Kidney (tissue), 14 donors: ENCODE results near the gene LST1. TPM values are rescaled to one million over a fixed set of nuclear protein-coding genes. Genes with fewer than 3 reads are reported as not detected.
A peak's percentile ranks its signal among the peaks of the same experiment; 100 is the strongest.

Experiments used
- DNase-seq, 5 donors: peaks; one replicate each; pipeline ENCODE4 v3.0.0-alpha.2; 2013 to 2020
- FAIRE-seq: peaks from 2 replicates; lab custom pipeline; 2012; peaks lifted over from hg19 to GRCh38; lab: Jason Lieb, UNC
- H3K27ac ChIP-seq, 2 donors: one replicate each; pipeline ENCODE4 v1.7.0; 2013; ENCODE audit warnings: low read depth in 2 of 2, low read length in 2 of 2, inconsistent platforms in 1 of 2
- H3K27me3 ChIP-seq: one replicate; pipeline ENCODE4 v1.7.1; 2013; ENCODE audit warnings: low read length, inconsistent platforms; ENCODE audit not compliant: control insufficient read depth, insufficient read depth
- H3K36me3 ChIP-seq, 3 donors: one replicate each; pipeline versions ENCODE4 v1.7.0 to v1.7.1; 2013; ENCODE audit warnings: low read length in 3 of 3, control low read depth in 1 of 3, inconsistent platforms in 1 of 3; ENCODE audit not compliant: insufficient read depth in 3 of 3, control insufficient read depth in 2 of 3
- H3K4me1 ChIP-seq, 3 donors: one replicate each; pipeline versions ENCODE4 v1.7.0 to v1.7.1; 2013; ENCODE audit warnings: low read length in 3 of 3, inconsistent platforms in 1 of 3, low read depth in 1 of 3; ENCODE audit not compliant: control insufficient read depth in 2 of 3, insufficient read depth in 2 of 3
- H3K4me3 ChIP-seq, 3 donors: one replicate each; pipeline versions ENCODE4 v1.7.0 to v1.8.1; 2013; ENCODE audit warnings: low read length in 3 of 3, control low read depth in 1 of 3, inconsistent platforms in 1 of 3
- H3K9ac ChIP-seq, 3 donors: one replicate each; pipeline versions ENCODE4 v1.7.0 to v1.7.1; 2013; ENCODE audit warnings: low read length in 3 of 3, control low read depth in 1 of 3, inconsistent platforms in 1 of 3
- H3K9me3 ChIP-seq, 3 donors: one replicate each; pipeline versions ENCODE4 v1.7.0 to v1.7.1; 2013; ENCODE audit warnings: low read length in 3 of 3, control low read depth in 1 of 3, inconsistent platforms in 1 of 3; ENCODE audit not compliant: control insufficient read depth in 2 of 3, insufficient read depth in 1 of 3
- CTCF ChIP-seq: IDR thresholded peaks from 3 replicates; pipeline ENCODE4 v1.5.1; 2012; ENCODE audit warnings: mild to moderate bottlenecking, moderate library complexity, borderline replicate concordance; ENCODE audit not compliant: insufficient read depth; ENCODE audit errors: extremely low read depth
- intact Hi-C: fragments of 100-400 bp; cut with DNase I; formaldehyde crosslinking; loops from one replicate; pipeline ENCODE4 v1.11.1; 2022
- polyA plus RNA-seq: library from polyadenylated mRNA; stranded (reverse); fragments of 350-450 nt; fragmentation: Illumina TruSeq; extraction: RNeasy Lipid Tissue Mini Kit (QIAGEN cat#74804); gene quantifications from one replicate; pipeline ENCODE4 v1.2.3, GENCODE V29; 2014; ENCODE audit warnings: low read depth, low replicate concordance; ENCODE audit not compliant: insufficient read depth
- total RNA-seq: library from RNA; stranded (reverse); fragmentation: NEBNext Ultra II Directional; extraction: Animal tissue kit (Norgen Biotek cat#: 25700); gene quantifications from one replicate; pipeline ENCODE4 v1.2.1, GENCODE V29; 2021
- donor health status: control.
- donor health status: control.
- donor health status: control.
- donor health status: control.
- donor health status: control.
- donor health status: DM: yes; HTN: yes; CAD: no.
- donor health status: Normal renal cell carcinoma (clear cell type).

LST1 gene
- total and polyA plus RNA-seq, 2 donors from 2014 or later: 14.8 to 31.5 TPM

GRCh38 chr6:31541059-31541657 is 44.9 kb upstream of the LST1 start:
- H3K27ac ChIP-seq: peak overlapping the region; percentile 99
- H3K27me3 ChIP-seq: no peaks in the 10 kb centered on the region
- H3K36me3 ChIP-seq: peaks cover 15 to 32% (median 21%) of the 10 kb centered on the region in 3 donors
- DNase-seq (peak in 4 of 5 donors; percentile 62 to 86 (median 70)), FAIRE-seq (no peak)
- peak overlapping the region; percentile 98 to 100 (median 99) for H3K4me3 ChIP-seq
- H3K4me1 ChIP-seq: peaks cover 8 to 21% (median 21%) of the 10 kb centered on the region in 3 donors
- peak overlapping the region; percentile 95 to 100 (median 100) for H3K9ac ChIP-seq
- no peak for TF ChIP-seq CTCF
- intact Hi-C loops: no loop called here
- no peaks in the 10 kb centered on the region for H3K9me3 ChIP-seq

- no peaks in the 10 kb centered on the region for H3K27me3 ChIP-seq
- TF ChIP-seq CTCF: no peak
- no peaks in the 10 kb centered on the region for H3K9me3 ChIP-seq
- peak within 1 kb of the TSS; percentile 98 to 100 (median 99) for H3K4me3 ChIP-seq
- peak within 1 kb of the TSS; percentile 95 to 100 (median 100) for H3K9ac ChIP-seq
- intact Hi-C loops: no loop called here
- peak; percentile 96 to 99 (median 98) for DNase-seq
- H3K27ac ChIP-seq: peak within 1 kb of the TSS; percentile 99
- peaks cover 15 to 25% (median 15%) of the 10 kb centered on the region in 3 donors for H3K36me3 ChIP-seq
- no peak for FAIRE-seq
- peaks cover 8 to 21% (median 21%) of the 10 kb centered on the region in 3 donors for H3K4me1 ChIP-seq
These were observed 44.2 kb upstream of the LST1 start, which contains the start of gene DDX39B for GRCh38 chr6:31541658-31542521. Gene DDX39B, minus strand, starts transcription at chr6:31542003. Its CDS starts 1,471 bp downstream, at chr6:31540532.

GRCh38 chr6:31543639-31544038 is 42.4 kb upstream of the LST1 start:
- H3K4me1 ChIP-seq: peaks cover 8 to 31% (median 26%) of the 10 kb centered on the region in 3 donors
- H3K9me3 ChIP-seq: no peaks in the 10 kb centered on the region
- intact Hi-C loops: loop anchor here (2.0 kb wide), 1 partner anchor 55 kb away; no protein-coding TSS in a partner anchor
- H3K27ac ChIP-seq: no peak overlapping the region
- FAIRE-seq: no peak
- peaks cover 11 to 19% (median 12%) of the 10 kb centered on the region in 3 donors for H3K36me3 ChIP-seq
- H3K9ac ChIP-seq: no peak overlapping the region
- no peak overlapping the region for H3K4me3 ChIP-seq
- TF ChIP-seq CTCF: no peak
- H3K27me3 ChIP-seq: no peaks in the 10 kb centered on the region
- no peak for DNase-seq
